CD4-positive, alpha-beta T cell treated with Interleukin-2 at 100 ng/mL for 4 hours (primary cell): ENCODE data around the gene DPM2.

Experiments used
- DNase-seq: peaks from one replicate; pipeline ENCODE4 v3.0.0-alpha.2; 2020; ENCODE audit warnings: low spot score

DPM2 gene

GRCh38 chr9:127937388-127938297 is at the start of gene DPM2:
Gene DPM2, minus strand, starts transcription at chr9:127937854. Its CDS starts 34 bp downstream, at chr9:127937820.
- DNase-seq: peak; percentile 84

- no peak for DNase-seq
Observed at GRCh38 chr9:127987103-127987614, 49.5 kb upstream of the DPM2 start.

- no peak for DNase-seq
Observed at GRCh38 chr9:127985011-127985410, 47.4 kb upstream of the DPM2 start.

- no peak for DNase-seq
Observed at GRCh38 chr9:127983847-127984289, 46.2 kb upstream of the DPM2 start.

- no peak for DNase-seq
Observed at GRCh38 chr9:127982912-127983311, 45.3 kb upstream of the DPM2 start.

DNA sequence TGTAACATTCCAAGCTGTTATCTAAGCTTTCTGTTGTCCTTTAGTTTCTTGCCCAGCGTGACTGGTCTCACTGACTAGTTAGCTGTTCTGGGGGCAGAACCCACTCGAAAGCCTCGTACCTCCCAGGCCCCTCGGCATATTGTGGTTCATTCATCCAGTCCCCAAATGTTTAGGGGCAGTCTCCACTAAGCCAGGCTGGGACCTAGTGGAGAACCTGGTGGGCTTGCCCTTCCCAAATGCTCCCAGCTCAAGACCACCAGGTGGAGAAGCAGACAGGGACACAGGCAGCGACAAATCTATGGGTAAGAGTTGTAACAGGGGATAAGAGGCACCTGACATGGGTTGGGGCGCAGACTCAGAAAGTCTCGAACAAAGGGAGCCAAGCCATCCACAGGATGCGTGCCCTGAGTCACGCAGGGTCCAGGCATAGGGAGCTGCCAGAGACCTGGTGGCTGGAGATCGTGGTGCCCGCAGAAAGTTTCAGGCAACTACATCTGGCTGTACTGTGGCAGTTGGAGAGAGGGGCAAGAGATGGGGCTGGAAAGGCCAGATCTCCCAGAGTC is 44.0 kb upstream of the DPM2 start:
- no peak for DNase-seq

- peak; percentile 97 for DNase-seq
Observed at GRCh38 chr9:127980706-127981558, 43.3 kb upstream of the DPM2 start, which contains the start of gene EEIG1. Gene EEIG1, minus strand, starts transcription at chr9:127980989. Its CDS starts 852 bp downstream, at chr9:127980137.

DNA sequence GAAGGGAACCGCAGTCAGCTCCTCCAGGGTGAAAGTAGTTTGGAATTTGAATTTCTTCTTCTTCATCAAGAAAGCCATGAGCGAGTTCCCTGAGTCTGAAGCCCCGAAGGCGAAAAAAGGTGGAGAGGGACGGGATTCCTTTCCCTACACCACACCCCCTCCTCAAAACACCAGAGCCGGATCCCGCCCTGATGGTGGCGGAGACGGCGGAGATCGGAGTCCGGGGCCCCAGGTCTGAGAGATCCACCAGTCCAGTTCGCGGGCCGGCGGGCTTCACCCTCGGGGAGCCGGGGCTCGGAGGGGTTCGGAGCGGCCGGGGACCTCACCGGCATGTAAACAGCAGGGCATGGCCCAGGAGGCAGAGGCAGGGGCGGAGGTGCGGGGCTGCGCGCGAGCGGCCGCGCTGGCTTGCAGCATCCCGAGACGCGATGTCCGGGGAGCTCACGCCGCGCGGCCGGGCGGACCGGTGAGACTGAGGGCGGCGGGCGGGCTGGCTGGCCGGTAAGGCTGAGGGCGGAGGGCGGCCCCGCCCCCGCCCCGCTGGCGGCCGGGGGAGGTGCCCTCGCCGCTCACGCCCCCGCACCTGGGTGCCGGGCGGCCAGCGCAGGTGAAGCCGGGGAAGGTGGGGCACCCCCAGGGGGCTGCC is 42.5 kb upstream of the DPM2 start:
- peak; percentile 47 for DNase-seq

DNA sequence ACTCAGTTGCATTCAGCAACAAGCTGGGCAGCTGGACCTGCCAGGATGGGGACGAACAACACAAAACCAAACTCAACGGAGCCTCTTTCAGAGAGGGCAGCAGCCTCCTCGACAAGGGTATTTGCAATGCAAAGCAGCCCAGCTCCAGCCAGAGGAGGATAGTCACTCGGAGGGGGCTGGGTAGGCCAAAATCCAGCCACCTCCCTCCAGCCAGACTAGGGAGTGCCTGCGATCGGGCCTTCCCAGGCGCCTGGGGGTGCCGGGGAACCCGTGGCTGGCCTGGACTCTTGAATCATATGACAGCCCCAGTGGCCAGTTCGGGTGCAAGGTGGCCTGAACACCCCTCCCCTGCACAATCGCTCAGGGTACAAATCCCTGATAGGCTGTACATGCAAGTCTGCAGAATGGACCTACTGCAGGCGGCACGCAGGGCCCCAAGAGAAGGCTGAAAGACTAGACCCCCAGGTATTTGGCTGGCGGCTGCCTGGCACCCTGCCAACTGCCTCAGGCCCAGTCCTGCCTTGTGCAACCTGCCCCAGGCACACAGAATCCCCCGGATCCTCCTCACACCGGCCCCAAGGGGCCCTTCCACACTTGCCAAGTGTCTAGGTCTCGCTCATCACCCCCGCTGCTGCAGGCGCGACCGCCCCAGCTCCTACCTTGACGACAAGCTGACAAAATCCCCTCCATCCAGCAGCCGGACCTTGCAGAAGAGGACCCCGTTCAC is 41.8 kb upstream of the DPM2 start:
- DNase-seq: no peak

DNA sequence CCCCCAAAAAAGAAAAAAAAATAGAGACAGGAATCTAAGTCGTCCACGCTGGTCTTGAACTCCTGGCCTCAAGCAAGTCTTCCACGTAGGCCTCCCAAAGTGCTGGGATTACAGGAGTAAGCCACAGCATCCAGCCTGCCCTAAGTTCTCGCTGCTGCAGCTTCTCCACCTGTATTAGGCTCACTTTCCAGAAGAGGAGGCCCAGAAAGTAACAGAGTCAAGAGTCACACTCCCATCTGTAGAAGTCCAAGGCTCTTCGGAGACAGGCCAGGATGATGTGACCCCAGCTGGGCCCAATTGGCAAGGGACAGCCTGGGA is 41.3 kb upstream of the DPM2 start:
- no peak for DNase-seq

DNA sequence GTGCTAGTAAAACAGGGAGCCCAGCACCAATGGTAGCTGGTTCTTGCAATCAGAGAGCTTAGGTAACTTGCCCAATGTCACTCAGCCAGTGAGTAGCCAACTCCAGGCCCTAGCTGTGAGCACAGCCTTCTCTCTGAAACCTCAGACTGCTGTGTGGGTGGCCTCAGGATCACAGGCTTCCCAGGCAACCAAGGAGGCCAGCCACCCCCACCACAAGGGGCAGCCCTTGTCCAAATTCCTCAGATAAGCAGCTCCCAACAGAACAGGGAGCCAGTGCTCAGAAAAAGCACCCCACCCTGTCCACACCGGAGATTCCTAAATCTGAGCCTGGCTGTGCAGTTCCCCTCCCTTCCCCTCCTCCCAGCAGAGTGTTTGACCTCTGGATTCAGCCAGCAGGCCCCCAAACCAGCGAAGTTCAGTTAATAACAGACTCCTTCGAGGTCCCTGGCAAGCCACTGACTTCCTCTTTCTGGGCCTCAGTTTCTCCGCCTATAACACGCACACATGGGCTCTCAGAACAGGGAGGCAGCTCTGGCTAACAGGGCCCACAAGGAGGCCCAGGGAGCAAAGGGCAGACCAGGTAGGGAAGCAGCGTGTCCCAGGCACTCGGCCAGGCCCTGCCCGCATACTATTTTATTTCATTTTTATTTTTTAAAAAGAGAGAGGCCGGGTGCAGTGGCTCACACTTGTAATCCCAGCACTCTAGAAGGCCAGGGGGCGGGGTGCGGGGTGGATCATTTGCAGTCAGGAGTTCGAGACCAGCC is 40.4 kb upstream of the DPM2 start:
- no peak for DNase-seq

DNA sequence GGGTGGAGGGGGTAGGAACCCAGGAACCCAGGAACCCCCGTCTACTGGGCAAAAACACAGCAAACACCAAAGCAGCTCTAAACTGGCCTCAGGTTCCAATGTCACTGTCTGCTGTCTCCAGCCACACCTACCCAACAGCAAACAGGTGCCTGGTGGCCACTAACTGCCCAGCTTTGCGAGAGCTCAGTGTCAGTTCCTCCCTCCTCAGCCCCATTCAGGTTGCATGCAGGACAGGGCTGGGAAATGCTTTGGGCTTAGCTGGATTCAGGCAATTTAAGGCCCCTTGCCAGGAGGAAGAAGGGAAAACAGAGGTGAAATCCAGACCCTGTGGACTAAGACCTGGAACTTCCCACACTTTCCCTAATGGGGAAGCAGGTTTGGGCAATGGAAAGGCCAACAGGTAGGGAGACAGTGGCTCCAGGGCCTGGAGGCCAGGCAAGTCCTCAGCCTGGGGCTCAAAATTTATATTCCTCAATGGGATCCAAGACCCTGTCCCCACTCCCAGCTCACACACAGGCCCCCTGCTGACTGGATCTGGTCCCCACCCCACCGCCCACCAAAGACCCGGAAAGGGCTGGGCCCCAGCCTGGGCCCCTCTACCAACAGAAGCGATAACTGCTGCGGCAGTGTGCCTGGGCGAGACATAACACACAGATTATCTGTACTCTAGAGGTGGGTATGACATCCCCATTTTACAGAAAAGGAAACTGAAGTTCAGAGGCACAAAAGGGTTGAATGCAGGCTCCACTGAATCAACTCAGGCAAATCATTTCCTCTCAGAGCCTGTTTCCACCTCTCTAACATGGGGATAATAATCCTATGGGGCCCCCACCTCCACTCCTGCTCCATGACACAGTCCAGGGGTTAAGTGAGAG is 39.6 kb upstream of the DPM2 start:
- DNase-seq: no peak

GRCh38 chr9:127976498-127976897 is 38.8 kb upstream of the DPM2 start:
- DNase-seq: peak; percentile 79

DNA sequence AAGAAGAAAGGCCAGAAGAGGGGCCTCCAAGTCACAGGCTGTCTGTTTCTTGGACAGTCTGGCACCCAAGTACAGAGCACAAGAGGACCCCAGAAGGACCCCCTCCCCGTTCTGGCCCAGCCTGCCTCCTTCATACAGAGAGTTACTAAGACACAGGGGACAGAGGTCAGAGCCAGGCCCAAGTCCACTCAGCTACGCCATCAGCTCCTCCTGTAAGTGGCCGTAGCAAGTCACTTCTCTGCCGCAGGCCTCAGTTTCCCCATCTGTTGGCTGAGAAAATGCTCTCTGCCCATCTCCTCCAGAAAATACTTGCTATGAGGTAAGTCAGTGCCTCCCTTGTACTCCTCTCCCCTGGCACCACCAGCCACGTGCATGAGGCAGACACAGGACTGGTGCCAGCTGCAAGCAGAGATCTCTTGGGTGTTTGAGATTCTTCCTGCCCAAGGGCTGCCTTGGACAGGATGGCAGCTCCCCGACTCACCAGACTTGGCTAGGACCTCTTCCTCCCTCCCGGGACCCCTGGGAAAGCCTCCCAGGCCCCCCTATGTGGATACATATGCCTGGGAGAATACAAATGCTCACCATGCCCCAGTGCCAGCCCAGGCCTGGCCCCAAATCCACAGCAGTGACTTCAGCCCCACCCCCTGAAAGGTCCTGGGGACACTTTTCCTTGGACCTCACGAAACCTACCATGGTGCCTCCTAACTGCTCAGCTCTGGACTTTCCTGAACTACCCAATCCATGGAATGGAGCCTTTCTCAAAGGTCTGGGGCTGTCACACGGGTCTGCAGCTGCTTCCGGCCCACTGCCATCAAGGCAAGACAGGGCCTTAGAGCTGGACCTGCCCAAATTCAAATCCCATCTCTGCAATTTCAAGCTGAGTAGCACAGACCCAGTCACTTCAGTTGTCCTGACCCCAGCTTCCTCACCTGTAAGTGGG is 38.0 kb upstream of the DPM2 start:
- no peak for DNase-seq

GRCh38 chr9:127974769-127975261 is 37.2 kb upstream of the DPM2 start:
- DNase-seq: no peak

GRCh38 chr9:127974001-127974768 is 36.5 kb upstream of the DPM2 start:
- DNase-seq: no peak
